HEK293 (cell line): ENCODE measurements around the gene C18orf32.

ENCODE experiments used
- GLI2 ChIP-seq: fragments of 450-650 bp; formaldehyde crosslinking; IDR thresholded peaks from 2 replicates; pipeline ENCODE4; 2017; ENCODE audit warnings: missing biosample characterization, missing genetic modification characterization, low read depth, borderline replicate concordance
- GLIS2 ChIP-seq: fragments of 450-650 bp; formaldehyde crosslinking; IDR thresholded peaks from 2 replicates; pipeline ENCODE4 v1.5.1; 2016; ENCODE audit warnings: missing biosample characterization, missing genetic modification characterization
- SETDB1 ChIP-seq: IDR thresholded peaks from one replicate; pipeline ENCODE4 v1.6.1; 2017; ENCODE audit warnings: mild to moderate bottlenecking, low read length, moderate library complexity, mixed read lengths; ENCODE audit not compliant: insufficient read length
- ZFP3 ChIP-seq: fragments of 450-650 bp; formaldehyde crosslinking; IDR thresholded peaks from 2 replicates; pipeline ENCODE4 v1.5.1; 2016; ENCODE audit warnings: low read depth, missing biosample characterization, missing genetic modification characterization
- ZNF548 ChIP-seq: fragments of 450-650 bp; formaldehyde crosslinking; IDR thresholded peaks from 2 replicates; pipeline ENCODE4 v1.5.1; 2016; ENCODE audit warnings: missing biosample characterization, missing genetic modification characterization
- ZNF837 ChIP-seq: fragments of 450-650 bp; formaldehyde crosslinking; IDR thresholded peaks from 2 replicates; pipeline ENCODE4 v1.5.1; 2016; ENCODE audit warnings: missing biosample characterization, missing genetic modification characterization
- TF ChIP-seq, protein P1 (sequence below): fragments of 450-650 bp; formaldehyde crosslinking; IDR thresholded peaks from 2 replicates; pipeline ENCODE4 v1.5.0; 2017; ENCODE audit warnings: missing biosample characterization, missing genetic modification characterization, borderline replicate concordance
- TF ChIP-seq, protein P2 (sequence below): fragments of 450-650 bp; formaldehyde crosslinking; IDR thresholded peaks from 2 replicates; pipeline ENCODE4 v1.5.1; 2016; ENCODE audit warnings: missing biosample characterization, missing genetic modification characterization
- TF ChIP-seq, protein P3 (sequence below): fragments of 450-650 bp; formaldehyde crosslinking; IDR thresholded peaks from 2 replicates; pipeline ENCODE4 v1.5.1; 2017; ENCODE audit warnings: missing biosample characterization, mild to moderate bottlenecking, missing genetic modification characterization, moderate library complexity
- TF ChIP-seq, protein P4 (sequence below): fragments of 450-650 bp; formaldehyde crosslinking; IDR thresholded peaks from 2 replicates; pipeline ENCODE4 v1.5.1; 2016; ENCODE audit warnings: missing biosample characterization, missing genetic modification characterization
- TF ChIP-seq, protein P5 (sequence below): fragments of 450-650 bp; formaldehyde crosslinking; IDR thresholded peaks from 2 replicates; pipeline ENCODE4 v1.5.1; 2016; ENCODE audit warnings: missing biosample characterization, missing genetic modification characterization

DNA sequence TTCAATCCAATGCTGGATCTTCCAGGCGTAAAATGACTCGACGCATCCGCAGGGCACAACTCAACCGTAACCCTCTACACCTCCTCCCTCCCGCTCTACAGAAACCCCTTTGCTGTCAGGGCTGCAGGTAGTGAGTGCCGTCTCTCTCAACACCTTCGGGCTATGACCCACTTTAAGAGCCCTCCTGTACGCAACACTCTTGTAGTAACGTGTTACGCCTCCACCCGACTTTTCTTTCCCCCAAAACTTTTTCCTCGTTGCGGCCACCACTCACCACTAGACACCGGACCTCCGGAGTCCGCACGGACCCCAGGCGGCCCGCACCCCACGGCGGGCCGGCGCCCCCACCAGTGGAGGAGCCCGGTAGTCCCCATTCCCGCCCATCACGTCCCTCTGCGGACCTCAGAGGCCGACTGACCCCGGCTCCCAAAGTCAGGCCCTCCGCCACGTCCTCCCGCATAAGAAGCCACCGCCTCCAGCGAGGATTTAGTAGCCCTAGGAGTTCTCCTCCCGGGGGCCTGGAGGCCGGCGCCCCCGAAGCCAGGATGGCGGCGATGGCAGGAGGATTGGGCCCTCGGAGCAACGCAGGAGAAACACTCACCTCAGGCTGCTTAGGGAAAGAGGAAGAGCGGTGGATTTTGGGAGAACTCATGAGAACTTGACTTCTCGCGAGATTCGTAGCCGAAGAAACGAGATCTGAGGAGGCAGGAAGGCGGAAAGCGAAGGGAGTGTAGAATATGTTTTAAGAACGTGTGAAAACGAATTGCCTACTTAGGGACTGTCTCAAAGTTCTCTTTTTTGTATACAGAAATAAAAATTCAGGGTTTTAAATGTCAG lies 5.0 kb upstream of the C18orf32 start, which contains the start of gene RPL17:
- TF ChIP-seq, protein P1, sequence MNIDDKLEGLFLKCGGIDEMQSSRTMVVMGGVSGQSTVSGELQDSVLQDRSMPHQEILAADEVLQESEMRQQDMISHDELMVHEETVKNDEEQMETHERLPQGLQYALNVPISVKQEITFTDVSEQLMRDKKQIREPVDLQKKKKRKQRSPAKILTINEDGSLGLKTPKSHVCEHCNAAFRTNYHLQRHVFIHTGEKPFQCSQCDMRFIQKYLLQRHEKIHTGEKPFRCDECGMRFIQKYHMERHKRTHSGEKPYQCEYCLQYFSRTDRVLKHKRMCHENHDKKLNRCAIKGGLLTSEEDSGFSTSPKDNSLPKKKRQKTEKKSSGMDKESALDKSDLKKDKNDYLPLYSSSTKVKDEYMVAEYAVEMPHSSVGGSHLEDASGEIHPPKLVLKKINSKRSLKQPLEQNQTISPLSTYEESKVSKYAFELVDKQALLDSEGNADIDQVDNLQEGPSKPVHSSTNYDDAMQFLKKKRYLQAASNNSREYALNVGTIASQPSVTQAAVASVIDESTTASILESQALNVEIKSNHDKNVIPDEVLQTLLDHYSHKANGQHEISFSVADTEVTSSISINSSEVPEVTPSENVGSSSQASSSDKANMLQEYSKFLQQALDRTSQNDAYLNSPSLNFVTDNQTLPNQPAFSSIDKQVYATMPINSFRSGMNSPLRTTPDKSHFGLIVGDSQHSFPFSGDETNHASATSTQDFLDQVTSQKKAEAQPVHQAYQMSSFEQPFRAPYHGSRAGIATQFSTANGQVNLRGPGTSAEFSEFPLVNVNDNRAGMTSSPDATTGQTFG (tag by site-specific recombination) = no peak
- TF ChIP-seq, protein P2, sequence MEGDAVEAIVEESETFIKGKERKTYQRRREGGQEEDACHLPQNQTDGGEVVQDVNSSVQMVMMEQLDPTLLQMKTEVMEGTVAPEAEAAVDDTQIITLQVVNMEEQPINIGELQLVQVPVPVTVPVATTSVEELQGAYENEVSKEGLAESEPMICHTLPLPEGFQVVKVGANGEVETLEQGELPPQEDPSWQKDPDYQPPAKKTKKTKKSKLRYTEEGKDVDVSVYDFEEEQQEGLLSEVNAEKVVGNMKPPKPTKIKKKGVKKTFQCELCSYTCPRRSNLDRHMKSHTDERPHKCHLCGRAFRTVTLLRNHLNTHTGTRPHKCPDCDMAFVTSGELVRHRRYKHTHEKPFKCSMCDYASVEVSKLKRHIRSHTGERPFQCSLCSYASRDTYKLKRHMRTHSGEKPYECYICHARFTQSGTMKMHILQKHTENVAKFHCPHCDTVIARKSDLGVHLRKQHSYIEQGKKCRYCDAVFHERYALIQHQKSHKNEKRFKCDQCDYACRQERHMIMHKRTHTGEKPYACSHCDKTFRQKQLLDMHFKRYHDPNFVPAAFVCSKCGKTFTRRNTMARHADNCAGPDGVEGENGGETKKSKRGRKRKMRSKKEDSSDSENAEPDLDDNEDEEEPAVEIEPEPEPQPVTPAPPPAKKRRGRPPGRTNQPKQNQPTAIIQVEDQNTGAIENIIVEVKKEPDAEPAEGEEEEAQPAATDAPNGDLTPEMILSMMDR = peak; percentile 56
- TF ChIP-seq GLIS2 (tag by site-specific recombination) = peak; percentile 61; the same call in 1 of the 2 replicates
- no peak for TF ChIP-seq SETDB1
- TF ChIP-seq, protein P3, sequence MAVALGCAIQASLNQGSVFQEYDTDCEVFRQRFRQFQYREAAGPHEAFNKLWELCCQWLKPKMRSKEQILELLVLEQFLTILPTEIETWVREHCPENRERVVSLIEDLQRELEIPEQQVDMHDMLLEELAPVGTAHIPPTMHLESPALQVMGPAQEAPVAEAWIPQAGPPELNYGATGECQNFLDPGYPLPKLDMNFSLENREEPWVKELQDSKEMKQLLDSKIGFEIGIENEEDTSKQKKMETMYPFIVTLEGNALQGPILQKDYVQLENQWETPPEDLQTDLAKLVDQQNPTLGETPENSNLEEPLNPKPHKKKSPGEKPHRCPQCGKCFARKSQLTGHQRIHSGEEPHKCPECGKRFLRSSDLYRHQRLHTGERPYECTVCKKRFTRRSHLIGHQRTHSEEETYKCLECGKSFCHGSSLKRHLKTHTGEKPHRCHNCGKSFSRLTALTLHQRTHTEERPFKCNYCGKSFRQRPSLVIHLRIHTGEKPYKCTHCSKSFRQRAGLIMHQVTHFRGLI = 0 out of 2 replicates have a peak, but pooled peaks have one; percentile 29
- TF ChIP-seq, protein P4, sequence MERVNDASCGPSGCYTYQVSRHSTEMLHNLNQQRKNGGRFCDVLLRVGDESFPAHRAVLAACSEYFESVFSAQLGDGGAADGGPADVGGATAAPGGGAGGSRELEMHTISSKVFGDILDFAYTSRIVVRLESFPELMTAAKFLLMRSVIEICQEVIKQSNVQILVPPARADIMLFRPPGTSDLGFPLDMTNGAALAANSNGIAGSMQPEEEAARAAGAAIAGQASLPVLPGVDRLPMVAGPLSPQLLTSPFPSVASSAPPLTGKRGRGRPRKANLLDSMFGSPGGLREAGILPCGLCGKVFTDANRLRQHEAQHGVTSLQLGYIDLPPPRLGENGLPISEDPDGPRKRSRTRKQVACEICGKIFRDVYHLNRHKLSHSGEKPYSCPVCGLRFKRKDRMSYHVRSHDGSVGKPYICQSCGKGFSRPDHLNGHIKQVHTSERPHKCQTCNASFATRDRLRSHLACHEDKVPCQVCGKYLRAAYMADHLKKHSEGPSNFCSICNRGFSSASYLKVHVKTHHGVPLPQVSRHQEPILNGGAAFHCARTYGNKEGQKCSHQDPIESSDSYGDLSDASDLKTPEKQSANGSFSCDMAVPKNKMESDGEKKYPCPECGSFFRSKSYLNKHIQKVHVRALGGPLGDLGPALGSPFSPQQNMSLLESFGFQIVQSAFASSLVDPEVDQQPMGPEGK (tag by site-specific recombination) = 0 out of 2 replicates have a peak, but pooled peaks have one; percentile 21
- TF ChIP-seq GLI2 (tag by site-specific recombination) = no peak
- TF ChIP-seq ZNF837 (tag by site-specific recombination) = no peak
- no peak for TF ChIP-seq ZFP3 (tag by site-specific recombination)
- TF ChIP-seq ZNF548 (tag by site-specific recombination) = no peak
- TF ChIP-seq, protein P5, sequence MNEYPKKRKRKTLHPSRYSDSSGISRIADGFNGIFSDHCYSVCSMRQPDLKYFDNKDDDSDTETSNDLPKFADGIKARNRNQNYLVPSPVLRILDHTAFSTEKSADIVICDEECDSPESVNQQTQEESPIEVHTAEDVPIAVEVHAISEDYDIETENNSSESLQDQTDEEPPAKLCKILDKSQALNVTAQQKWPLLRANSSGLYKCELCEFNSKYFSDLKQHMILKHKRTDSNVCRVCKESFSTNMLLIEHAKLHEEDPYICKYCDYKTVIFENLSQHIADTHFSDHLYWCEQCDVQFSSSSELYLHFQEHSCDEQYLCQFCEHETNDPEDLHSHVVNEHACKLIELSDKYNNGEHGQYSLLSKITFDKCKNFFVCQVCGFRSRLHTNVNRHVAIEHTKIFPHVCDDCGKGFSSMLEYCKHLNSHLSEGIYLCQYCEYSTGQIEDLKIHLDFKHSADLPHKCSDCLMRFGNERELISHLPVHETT = peak; percentile 80; the same call in 1 of the 2 replicates
